ENCODE results near the gene WDR76. TPM values are rescaled to one million over a fixed set of nuclear protein-coding genes. Genes with fewer than 3 reads are reported as not detected.
"Not testable (repeated sequence)": the region's sequence is repeated elsewhere in the genome, so short reads cannot be mapped to it uniquely, and the experiment has no call there.

The WDR76 gene
- total RNA-seq, 1 experiment from 2014 or later = 11.5 TPM

GRCh38 chr15:43799945-43800285 is 26.9 kb upstream of the WDR76 start, which contains the start of gene SERINC4:
Gene SERINC4, minus strand, starts transcription at chr15:43800220. Its CDS starts 234 bp downstream, at chr15:43799986.
- DNase-seq = no peak
- Mint-ChIP-seq H3K27ac (ENCODE audit: unreplicated experiment) (peak within 1 kb of the TSS; percentile 98), H3K9me3 (ENCODE audit: low read depth, unreplicated experiment) (no peaks in the 10 kb centered on the region), H3K4me3 (ENCODE audit: low read depth, unreplicated experiment) (peak within 1 kb of the TSS; percentile 95), H3K36me3 (ENCODE audit: insufficient read depth, unreplicated experiment) (peaks cover 33% of the 10 kb centered on the region), H3K4me1 (ENCODE audit: low read depth, unreplicated experiment) (peaks cover 41% of the 10 kb centered on the region), H3K27me3 (ENCODE audit: unreplicated experiment) (no peaks in the 10 kb centered on the region)
- CTCF ChIA-PET = no interaction called here
- intact Hi-C loops (cut with micrococcal nuclease; ENCODE audit: unreplicated experiment) = no loop called here
- no TSS peak for BruUV-seq (replicated peaks)
- no peak for TF ChIP-seq CTCF (IDR thresholded peaks at IDR 0.05; ENCODE audit: unreplicated experiment)

GRCh38 chr15:43800286-43801141 is 26.3 kb upstream of the WDR76 start, which contains the start of gene HYPK:
Gene HYPK, plus strand, starts transcription at chr15:43800599. Its CDS starts 24 bp downstream, at chr15:43800623.
- no peak for TF ChIP-seq CTCF (IDR thresholded peaks at IDR 0.05; ENCODE audit: unreplicated experiment)
- Mint-ChIP-seq H3K4me3 (ENCODE audit: low read depth, unreplicated experiment) (peak within 1 kb of the TSS; percentile 95), H3K4me1 (ENCODE audit: low read depth, unreplicated experiment) (peaks cover 41% of the 10 kb centered on the region), H3K27ac (ENCODE audit: unreplicated experiment) (peak within 1 kb of the TSS; percentile 98), H3K36me3 (ENCODE audit: insufficient read depth, unreplicated experiment) (peaks cover 33% of the 10 kb centered on the region), H3K27me3 (ENCODE audit: unreplicated experiment) (no peaks in the 10 kb centered on the region), H3K9me3 (ENCODE audit: low read depth, unreplicated experiment) (no peaks in the 10 kb centered on the region)
- TSS peak; percentile 39 for BruUV-seq (replicated peaks)
- DNase-seq = peak; percentile 83
- intact Hi-C loops (cut with micrococcal nuclease; ENCODE audit: unreplicated experiment) = no loop called here
- CTCF ChIA-PET = no interaction called here

- H3K9me3 Mint-ChIP-seq (ENCODE audit: low read depth, unreplicated experiment); CTCF ChIA-PET; H3K27ac Mint-ChIP-seq (ENCODE audit: unreplicated experiment); H3K27me3 Mint-ChIP-seq (ENCODE audit: unreplicated experiment); DNase-seq; H3K4me3 Mint-ChIP-seq (ENCODE audit: low read depth, unreplicated experiment); intact Hi-C loops (cut with micrococcal nuclease; ENCODE audit: unreplicated experiment); BruUV-seq (replicated peaks): not testable (repeated sequence)
- Mint-ChIP-seq H3K36me3 (ENCODE audit: insufficient read depth, unreplicated experiment) (peaks cover 34% of the 10 kb centered on the region), H3K4me1 (ENCODE audit: low read depth, unreplicated experiment) (peaks cover 30% of the 10 kb centered on the region)
These were observed 24.1 kb upstream of the WDR76 start for GRCh38 chr15:43802676-43803075.

- intact Hi-C loops (cut with micrococcal nuclease; ENCODE audit: unreplicated experiment) = no loop called here
- Mint-ChIP-seq H3K4me1 (ENCODE audit: low read depth, unreplicated experiment) (no peaks in the 10 kb centered on the region), H3K27ac (ENCODE audit: unreplicated experiment) (no peak overlapping the region), H3K27me3 (ENCODE audit: unreplicated experiment) (no peaks in the 10 kb centered on the region), H3K9me3 (ENCODE audit: low read depth, unreplicated experiment) (no peaks in the 10 kb centered on the region), H3K36me3 (ENCODE audit: insufficient read depth, unreplicated experiment) (peaks cover 22% of the 10 kb centered on the region), H3K4me3 (ENCODE audit: low read depth, unreplicated experiment) (no peak overlapping the region)
- BruUV-seq (replicated peaks) = no TSS peak
- no peak for TF ChIP-seq CTCF (IDR thresholded peaks at IDR 0.05; ENCODE audit: unreplicated experiment)
- CTCF ChIA-PET = no interaction called here
- DNase-seq = no peak
These were observed 18.3 kb upstream of the WDR76 start for GRCh38 chr15:43808435-43808950.

Data from Calu3 (cell line).